ENCODE measurements around the gene PRC1. TPM values are rescaled to one million over a fixed set of nuclear protein-coding genes. Genes with fewer than 3 reads are reported as not detected.

Gene PRC1
- total and polyA plus RNA-seq, 2 of the 13 experiments (the other 11 are each of a cell fraction or from before 2014, with no cell fraction given) = 137 to 162 TPM

DNA sequence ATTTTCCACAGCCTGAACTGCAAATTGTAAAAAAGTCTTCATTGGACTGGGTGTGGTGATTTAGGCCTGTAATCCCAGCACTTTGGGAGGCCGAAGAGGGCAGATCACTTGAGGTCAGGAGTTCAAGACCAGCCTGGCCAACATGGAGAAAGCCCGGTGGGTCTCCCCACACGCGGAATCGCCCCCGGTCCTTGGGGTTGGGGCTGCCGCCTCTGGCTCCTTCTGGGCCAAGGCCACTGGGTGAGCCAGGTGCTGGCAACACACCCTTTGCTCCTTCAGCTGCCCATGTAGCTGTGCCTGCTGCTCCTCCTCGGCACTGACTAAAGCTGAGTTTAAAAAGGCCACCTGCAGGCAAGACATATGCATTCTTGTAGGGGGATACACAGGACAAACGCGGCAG, 37.5 kb upstream of the PRC1 start:
- Histone ChIP-seq H3K79me2 (ENCODE audit: insufficient read depth, low read length) (no peaks in the 10 kb centered on the region), H3K9ac (ENCODE audit: insufficient read depth, low read depth, low read length) (no peak overlapping the region), H3K4me2 (ENCODE audit: low read depth, low read length) (no peak overlapping the region), H4K20me1 (ENCODE audit: insufficient read depth, low read length) (no peaks in the 10 kb centered on the region), H2AFZ (ENCODE audit: low read length) (no peak overlapping the region), H3K36me3 (replicated peaks in 1 of 2; ENCODE audit: control insufficient read depth in 1 of 2, insufficient read depth in 2 of 2, low read length in 2 of 2) (no peaks in the 10 kb centered on the region), H3K4me3 (replicated peaks in 1 of 3; ENCODE audit: insufficient read depth in 1 of 3, low read depth in 2 of 3, low read length in 3 of 3) (no peak overlapping the region), H3K27ac (ENCODE audit: extremely low read length, insufficient read depth, low read length) (no peak overlapping the region), H3K4me1 (ENCODE audit: insufficient read depth, low read length) (no peaks in the 10 kb centered on the region), H3K27me3 (ENCODE audit: control insufficient read depth in 1 of 2, insufficient read depth in 2 of 2, low read length in 2 of 2) (peaks cover 2 to 17% of the 10 kb centered on the region in 2 experiments; a peak in 3 of 5 replicates), H3K9me3 (ENCODE audit: low read length) (no peaks in the 10 kb centered on the region)
- ChIA-PET POLR2A (no interaction called here), CTCF (ENCODE audit: low intra/inter-chr PET ratio, low total read pairs) (interaction anchor here (1.5 kb wide), 1 partner anchor 100 kb away, joined by 4 read pairs; the partner anchor contains the start of gene HDDC3)
- FAIRE-seq (no peak), ATAC-seq (no peak), DNase-seq (ENCODE audit: low spot score) (no peak)
- BruUV-seq (replicated peaks) = no TSS peak
- in situ Hi-C loops (cut with HindIII; ENCODE audit: extremely low pct_ligation_motif_present, low pct_unique_long_range_greater_than_20kb) (no loop called here), intact Hi-C loops (cut with micrococcal nuclease; ENCODE audit: unreplicated experiment) (loop anchor here (5.0 kb wide), 2 partner anchors 74 to 99 kb away; partner anchors contain the start of gene HDDC3)
- WGBS (ENCODE audit: low lambda C conversion rate) = 25% methylated on average over 4 of the region's 10 CpGs
- TF ChIP-seq KDM4B (CRISPR knock-in tag; IDR thresholded peaks at IDR 0.05) (no peak), RFX1 (IDR thresholded peaks at IDR 0.05) (no peak), KDM5B (CRISPR knock-in tag; IDR thresholded peaks at IDR 0.05; ENCODE audit: borderline replicate concordance) (no peak), NRL (CRISPR knock-in tag; IDR thresholded peaks at IDR 0.05; ENCODE audit: borderline replicate concordance) (no peak), NR2C2 (CRISPR knock-in tag; IDR thresholded peaks at IDR 0.05; ENCODE audit: borderline replicate concordance) (no peak), ARNTL (CRISPR knock-in tag; IDR thresholded peaks at IDR 0.05) (no peak), ZFY (CRISPR knock-in tag; IDR thresholded peaks at IDR 0.05) (no peak), CCAR2 (optimal IDR thresholded peaks at IDR 0.05; ENCODE audit: low read depth, low read length) (no peak), ISL2 (CRISPR knock-in tag; IDR thresholded peaks at IDR 0.05) (no peak), ZFP1 (CRISPR knock-in tag; IDR thresholded peaks at IDR 0.05) (no peak), ZNF543 (CRISPR knock-in tag; IDR thresholded peaks at IDR 0.05) (no peak), ZNF670 (CRISPR knock-in tag; IDR thresholded peaks at IDR 0.05; ENCODE audit: borderline replicate concordance) (no peak)
- TF ChIP-seq, protein P1, sequence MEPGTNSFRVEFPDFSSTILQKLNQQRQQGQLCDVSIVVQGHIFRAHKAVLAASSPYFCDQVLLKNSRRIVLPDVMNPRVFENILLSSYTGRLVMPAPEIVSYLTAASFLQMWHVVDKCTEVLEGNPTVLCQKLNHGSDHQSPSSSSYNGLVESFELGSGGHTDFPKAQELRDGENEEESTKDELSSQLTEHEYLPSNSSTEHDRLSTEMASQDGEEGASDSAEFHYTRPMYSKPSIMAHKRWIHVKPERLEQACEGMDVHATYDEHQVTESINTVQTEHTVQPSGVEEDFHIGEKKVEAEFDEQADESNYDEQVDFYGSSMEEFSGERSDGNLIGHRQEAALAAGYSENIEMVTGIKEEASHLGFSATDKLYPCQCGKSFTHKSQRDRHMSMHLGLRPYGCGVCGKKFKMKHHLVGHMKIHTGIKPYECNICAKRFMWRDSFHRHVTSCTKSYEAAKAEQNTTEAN (CRISPR knock-in tag; conservative IDR thresholded peaks at IDR 0.05) = no peak
- TF ChIP-seq, protein P2, sequence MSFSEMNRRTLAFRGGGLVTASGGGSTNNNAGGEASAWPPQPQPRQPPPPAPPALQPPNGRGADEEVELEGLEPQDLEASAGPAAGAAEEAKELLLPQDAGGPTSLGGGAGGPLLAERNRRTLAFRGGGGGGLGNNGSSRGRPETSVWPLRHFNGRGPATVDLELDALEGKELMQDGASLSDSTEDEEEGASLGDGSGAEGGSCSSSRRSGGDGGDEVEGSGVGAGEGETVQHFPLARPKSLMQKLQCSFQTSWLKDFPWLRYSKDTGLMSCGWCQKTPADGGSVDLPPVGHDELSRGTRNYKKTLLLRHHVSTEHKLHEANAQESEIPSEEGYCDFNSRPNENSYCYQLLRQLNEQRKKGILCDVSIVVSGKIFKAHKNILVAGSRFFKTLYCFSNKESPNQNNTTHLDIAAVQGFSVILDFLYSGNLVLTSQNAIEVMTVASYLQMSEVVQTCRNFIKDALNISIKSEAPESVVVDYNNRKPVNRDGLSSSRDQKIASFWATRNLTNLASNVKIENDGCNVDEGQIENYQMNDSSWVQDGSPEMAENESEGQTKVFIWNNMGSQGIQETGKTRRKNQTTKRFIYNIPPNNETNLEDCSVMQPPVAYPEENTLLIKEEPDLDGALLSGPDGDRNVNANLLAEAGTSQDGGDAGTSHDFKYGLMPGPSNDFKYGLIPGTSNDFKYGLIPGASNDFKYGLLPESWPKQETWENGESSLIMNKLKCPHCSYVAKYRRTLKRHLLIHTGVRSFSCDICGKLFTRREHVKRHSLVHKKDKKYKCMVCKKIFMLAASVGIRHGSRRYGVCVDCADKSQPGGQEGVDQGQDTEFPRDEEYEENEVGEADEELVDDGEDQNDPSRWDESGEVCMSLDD (CRISPR knock-in tag; IDR thresholded peaks at IDR 0.05; ENCODE audit: borderline replicate concordance) = no peak

All from HepG2 (cell line).